GM23248 (cell line): ENCODE measurements around the gene TRMU. TPM values are rescaled to one million over a fixed set of nuclear protein-coding genes. Genes with fewer than 3 reads are reported as not detected.

ENCODE experiments used
- DNase-seq: peaks from one replicate; pipeline ENCODE4 v3.0.0-alpha.2; 2015
- H2AFZ ChIP-seq: fragments of 200-600 bp; sonication (generic); 2 replicates; pipeline ENCODE4 v1.6.1; 2016; ENCODE audit warnings: antibody characterized with exemption
- H3F3A ChIP-seq: fragments of 200-600 bp; sonication (generic); 2 replicates; pipeline ENCODE4 v1.6.1; 2016; ENCODE audit warnings: mild to moderate bottlenecking, antibody characterized with exemption, mixed run types; ENCODE audit not compliant: insufficient read depth
- H3K27ac ChIP-seq: fragments of 200-600 bp; sonication (generic); 2 replicates; pipeline ENCODE4 v1.5.1; 2016; ENCODE audit warnings: mild to moderate bottlenecking
- H3K27me3 ChIP-seq: fragments of 200-600 bp; sonication (generic); replicated peaks from 2 replicates; pipeline ENCODE4 v1.6.1; 2016; ENCODE audit warnings: mild to moderate bottlenecking; ENCODE audit not compliant: insufficient read depth
- H3K36me3 ChIP-seq: fragments of 200-600 bp; sonication (generic); 2 replicates; pipeline ENCODE4 v1.6.1; 2016; ENCODE audit warnings: low read depth, mild to moderate bottlenecking
- H3K4me1 ChIP-seq: fragments of 200-600 bp; sonication (generic); 2 replicates; pipeline ENCODE4 v1.6.1; 2016; ENCODE audit warnings: mild to moderate bottlenecking; ENCODE audit not compliant: insufficient read depth
- H3K4me2 ChIP-seq: fragments of 200-600 bp; sonication (generic); one replicate; pipeline ENCODE4 v1.6.1; 2016; ENCODE audit warnings: mild to moderate bottlenecking; ENCODE audit not compliant: unreplicated experiment
- H3K4me3 ChIP-seq: fragments of 200-600 bp; sonication (generic); 2 replicates; pipeline ENCODE4 v1.5.1; 2016; ENCODE audit warnings: mild to moderate bottlenecking
- H3K79me2 ChIP-seq: fragments of 200-600 bp; sonication (generic); 2 replicates; pipeline ENCODE4 v1.6.1; 2016; ENCODE audit warnings: mild to moderate bottlenecking; ENCODE audit not compliant: insufficient read depth
- H3K9ac ChIP-seq: fragments of 200-600 bp; sonication (generic); 2 replicates; pipeline ENCODE4 v1.6.1; 2016; ENCODE audit warnings: mild to moderate bottlenecking
- H3K9me2 ChIP-seq: fragments of 200-600 bp; sonication (generic); 2 replicates; pipeline ENCODE4 v1.6.1; 2016; ENCODE audit warnings: mixed run types, mild to moderate bottlenecking, moderate library complexity; ENCODE audit not compliant: insufficient read depth
- H3K9me3 ChIP-seq: fragments of 200-600 bp; sonication (generic); one replicate; pipeline ENCODE4 v1.6.1; 2017; ENCODE audit warnings: low read depth
- H4K20me1 ChIP-seq: fragments of 200-600 bp; sonication (generic); 2 replicates; pipeline ENCODE4 v1.6.0; 2016; ENCODE audit not compliant: insufficient read depth
- EZH2 ChIP-seq: fragments of 200-600 bp; sonication (generic); IDR thresholded peaks from 2 replicates; pipeline ENCODE4 v1.6.1; 2018; ENCODE audit warnings: antibody characterized with exemption, mild to moderate bottlenecking; ENCODE audit not compliant: insufficient read depth, poor library complexity, severe bottlenecking
- EZH2phosphoT487 ChIP-seq: fragments of 200-600 bp; sonication (generic); IDR thresholded peaks from 2 replicates; pipeline ENCODE4 v1.6.1; 2018; ENCODE audit warnings: antibody characterized with exemption, moderate library complexity, mild to moderate bottlenecking, low read depth; ENCODE audit not compliant: insufficient read depth
- WGBS, 2 experiments: methylation state at CpG; one replicate each; pipeline ENCODE4 v1.1.6; 2015 to 2017; ENCODE audit warnings: low lambda C conversion rate in 2 of 2, low coverage in 1 of 2; ENCODE audit errors: missing lambda C conversion rate in 2 of 2; 5-methylcytosine and 5-hydroxymethylcytosine counted together
- in situ Hi-C: fragments of 300-500 bp; cut with MboI; formaldehyde crosslinking; loops from 2 replicates; pipeline ENCODE4 v1.15.0; 2020
- polyA plus RNA-seq: library from polyadenylated mRNA; unstranded; fragments of >200 nt; fragmentation: Nextera tagmentation; extraction: Ambion mirVana; gene quantifications from 2 replicates; pipeline ENCODE4 v1.2.1, GENCODE V29; 2016
- total RNA-seq: library from RNA; depleted of rRNA; stranded (reverse); fragments of >200 nt; shearing (Covaris generic); gene quantifications from 2 replicates; pipeline ENCODE4 v1.2.3, GENCODE V29; 2014

TRMU gene
- total and polyA plus RNA-seq, 2 experiments from 2014 or later: 27.0 to 38.4 TPM

GRCh38 chr22:46351131-46351735, 15.7 kb downstream of the TRMU start:
- no peak overlapping the region for H3K9ac ChIP-seq
- H3K4me1 ChIP-seq: no peaks in the 10 kb centered on the region
- H2AFZ ChIP-seq: no peak overlapping the region
- no peak overlapping the region for H3K27ac ChIP-seq
- H3F3A ChIP-seq: no peaks in the 10 kb centered on the region
- WGBS, 2 experiments: 90% methylated on average over 27 to 28 of the region's 28 CpGs
- TF ChIP-seq EZH2: no peak
- TF ChIP-seq EZH2phosphoT487: no peak
- no peak overlapping the region for H3K4me3 ChIP-seq
- H3K9me3 ChIP-seq: no peaks in the 10 kb centered on the region
- H3K9me2 ChIP-seq: no peaks in the 10 kb centered on the region
- in situ Hi-C loops: loop anchor here (10.0 kb wide), 1 partner anchor 194 kb away; no protein-coding TSS in a partner anchor
- no peaks in the 10 kb centered on the region for H4K20me1 ChIP-seq
- H3K4me2 ChIP-seq: no peak overlapping the region
- no peaks in the 10 kb centered on the region for H3K27me3 ChIP-seq
- H3K36me3 ChIP-seq: peaks cover 10% of the 10 kb centered on the region; the same call in 1 of the 2 replicates
- no peaks in the 10 kb centered on the region; the same call in 1 of the 2 replicates for H3K79me2 ChIP-seq
- DNase-seq: no peak

GRCh38 chr22:46351767-46352166, 16.3 kb downstream of the TRMU start:
- Histone ChIP-seq H3K9ac (no peak overlapping the region), H3K27ac (no peak overlapping the region), H3F3A (no peaks in the 10 kb centered on the region), H2AFZ (no peak overlapping the region), H3K27me3 (no peaks in the 10 kb centered on the region), H3K4me2 (no peak overlapping the region), H3K4me3 (no peak overlapping the region), H3K9me2 (no peaks in the 10 kb centered on the region), H3K9me3 (no peaks in the 10 kb centered on the region), H3K4me1 (no peaks in the 10 kb centered on the region), H3K79me2 (no peaks in the 10 kb centered on the region; the same call in 1 of the 2 replicates), H3K36me3 (peaks cover 10% of the 10 kb centered on the region; the same call in 1 of the 2 replicates), H4K20me1 (no peaks in the 10 kb centered on the region)
- in situ Hi-C loops: loop anchor here (10.0 kb wide), 1 partner anchor 193 kb away; no protein-coding TSS in a partner anchor
- DNase-seq: no peak
- TF ChIP-seq EZH2phosphoT487 (no peak), EZH2 (no peak)
- 91 to 95% methylated on average over 23 of the region's 23 CpGs for WGBS, 2 experiments

- H3K4me2 ChIP-seq: no peak overlapping the region
- H3K4me1 ChIP-seq: no peaks in the 10 kb centered on the region
- H2AFZ ChIP-seq: no peak overlapping the region
- H3K9me2 ChIP-seq: no peaks in the 10 kb centered on the region
- DNase-seq: no peak
- no peaks in the 10 kb centered on the region for H3F3A ChIP-seq
- H3K9ac ChIP-seq: no peak overlapping the region
- in situ Hi-C loops: loop anchor here (10.0 kb wide), 1 partner anchor 193 kb away; no protein-coding TSS in a partner anchor
- TF ChIP-seq EZH2phosphoT487: no peak
- TF ChIP-seq EZH2: no peak
- no peaks in the 10 kb centered on the region for H3K27me3 ChIP-seq
- no peak overlapping the region for H3K27ac ChIP-seq
- WGBS, 2 experiments: 94 to 96% methylated on average over 10 of the region's 10 CpGs
- H3K9me3 ChIP-seq: no peaks in the 10 kb centered on the region
- no peaks in the 10 kb centered on the region; the same call in 1 of the 2 replicates for H3K79me2 ChIP-seq
- peaks cover 10% of the 10 kb centered on the region; the same call in 1 of the 2 replicates for H3K36me3 ChIP-seq
- H3K4me3 ChIP-seq: no peak overlapping the region
- H4K20me1 ChIP-seq: no peaks in the 10 kb centered on the region
These were observed 16.8 kb downstream of the TRMU start for GRCh38 chr22:46352276-46352675.

- H3K79me2 ChIP-seq: no peaks in the 10 kb centered on the region; the same call in 1 of the 2 replicates
- no peaks in the 10 kb centered on the region for H3K4me1 ChIP-seq
- in situ Hi-C loops: loop anchor here (10.0 kb wide), 1 partner anchor 192 kb away; no protein-coding TSS in a partner anchor
- TF ChIP-seq EZH2phosphoT487 (no peak), EZH2 (no peak)
- peaks cover 10% of the 10 kb centered on the region; the same call in 1 of the 2 replicates for H3K36me3 ChIP-seq
- no peaks in the 10 kb centered on the region for H3K9me2 ChIP-seq
- no peak for DNase-seq
- H3K27ac ChIP-seq: no peak overlapping the region
- H3F3A ChIP-seq: no peaks in the 10 kb centered on the region
- H2AFZ ChIP-seq: no peak overlapping the region
- no peak overlapping the region for H3K9ac ChIP-seq
- no peak overlapping the region for H3K4me2 ChIP-seq
- H3K27me3 ChIP-seq: no peaks in the 10 kb centered on the region
- H4K20me1 ChIP-seq: no peaks in the 10 kb centered on the region
- no peak overlapping the region for H3K4me3 ChIP-seq
- H3K9me3 ChIP-seq: no peaks in the 10 kb centered on the region
- WGBS, 2 experiments: 92 to 96% methylated on average over 20 of the region's 20 CpGs
These were observed 17.3 kb downstream of the TRMU start for GRCh38 chr22:46352691-46353386.
